ENCODE data around the gene LBP. TPM values are rescaled to one million over a fixed set of nuclear protein-coding genes. Genes with fewer than 3 reads are reported as not detected.
"Not testable (repeated sequence)": the region's sequence is repeated elsewhere in the genome, so short reads cannot be mapped to it uniquely, and the experiment has no call there.

Gene LBP
- total RNA-seq, 1 donor, result not detected

DNA sequence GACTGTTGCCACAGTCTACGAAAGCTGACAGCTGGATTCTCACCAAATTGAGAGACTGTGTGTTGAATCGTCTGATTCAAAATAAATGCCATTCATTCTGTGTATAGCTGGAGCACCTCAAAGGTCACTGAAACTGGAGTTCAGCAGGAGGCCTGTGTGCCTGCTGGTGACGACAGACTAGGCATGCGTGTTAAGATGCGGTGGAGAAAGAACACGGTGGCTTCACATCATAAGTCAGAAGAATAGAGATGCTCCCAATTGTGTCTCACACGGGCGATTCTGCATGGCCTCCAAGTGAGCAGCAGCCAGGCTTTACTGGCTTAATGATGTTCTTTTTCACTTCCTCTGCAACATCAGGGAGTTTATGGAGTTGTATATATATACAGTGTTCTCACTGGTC, 56.5 kb downstream of the LBP start:
- no peak for DNase-seq (ENCODE audit: low read depth)
- H3K4me3 ChIP-seq (ENCODE audit: low read depth, low read length), result no peak overlapping the region
- no peak for TF ChIP-seq CTCF (IDR thresholded peaks at IDR 0.05; ENCODE audit: insufficient read depth, low read depth, low read length)

GRCh38 chr20:38404016-38404415, 57.7 kb downstream of the LBP start:
- no peak overlapping the region for H3K4me3 ChIP-seq (ENCODE audit: low read depth, low read length)
- no peak for TF ChIP-seq CTCF (IDR thresholded peaks at IDR 0.05; ENCODE audit: insufficient read depth, low read depth, low read length)
- DNase-seq (ENCODE audit: low read depth), result no peak

DNA sequence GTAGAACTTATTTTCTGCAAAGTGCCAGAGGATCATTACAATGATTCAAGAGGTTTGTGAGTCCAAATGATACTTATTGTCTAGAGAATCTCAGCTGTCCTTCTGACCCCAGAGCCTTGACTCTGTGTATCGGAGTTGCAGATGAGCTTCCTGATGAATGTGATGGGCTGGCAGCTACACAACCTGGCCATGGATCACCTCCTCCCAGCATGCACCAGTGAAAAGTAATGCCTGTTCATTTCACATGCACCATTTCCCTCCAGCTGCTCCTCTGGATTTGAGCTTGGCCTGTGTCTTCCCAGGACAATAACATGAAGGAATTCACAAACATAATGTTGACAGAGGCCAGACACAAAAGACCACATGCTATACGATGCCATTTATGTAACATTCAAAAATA, 58.9 kb downstream of the LBP start:
- DNase-seq (ENCODE audit: low read depth), result no peak
- TF ChIP-seq CTCF (IDR thresholded peaks at IDR 0.05; ENCODE audit: insufficient read depth, low read depth, low read length), result no peak
- no peak overlapping the region for H3K4me3 ChIP-seq (ENCODE audit: low read depth, low read length)

- TF ChIP-seq CTCF (IDR thresholded peaks at IDR 0.05; ENCODE audit: insufficient read depth, low read depth, low read length), result no peak
- H3K4me3 ChIP-seq (ENCODE audit: low read depth, low read length), result no peak overlapping the region
- DNase-seq (ENCODE audit: low read depth), result no peak
These were observed 60.2 kb downstream of the LBP start for GRCh38 chr20:38406476-38406875.

- no peak overlapping the region for H3K4me3 ChIP-seq (ENCODE audit: low read depth, low read length)
- no peak for DNase-seq (ENCODE audit: low read depth)
- no peak for TF ChIP-seq CTCF (IDR thresholded peaks at IDR 0.05; ENCODE audit: insufficient read depth, low read depth, low read length)
These were observed 61.0 kb downstream of the LBP start for GRCh38 chr20:38407321-38407720.

DNA sequence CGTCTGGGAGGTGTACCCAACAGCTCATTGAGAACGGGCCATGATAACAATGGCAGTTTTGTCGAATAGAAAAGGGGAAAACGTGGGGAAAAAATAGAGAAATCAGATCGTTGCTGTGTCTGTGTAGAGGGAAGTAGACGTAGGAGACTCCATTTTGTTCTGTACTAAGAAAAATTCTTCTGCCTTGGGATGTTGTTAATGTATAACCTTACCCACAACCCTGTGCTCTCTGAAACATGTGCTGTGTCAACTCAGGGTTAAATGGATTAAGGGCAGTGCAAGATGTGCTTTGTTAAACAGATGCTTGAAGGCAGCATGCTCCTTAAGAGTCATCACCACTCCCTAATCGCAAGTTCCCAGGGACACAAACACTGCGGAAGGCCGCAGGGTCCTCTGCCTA, 61.5 kb downstream of the LBP start:
- not testable (repeated sequence) for H3K4me3 ChIP-seq (ENCODE audit: low read depth, low read length); DNase-seq (ENCODE audit: low read depth)

GRCh38 chr20:38412877-38413577, 66.7 kb downstream of the LBP start:
- TF ChIP-seq CTCF (IDR thresholded peaks at IDR 0.05; ENCODE audit: insufficient read depth, low read depth, low read length), result no peak
- no peak overlapping the region for H3K4me3 ChIP-seq (ENCODE audit: low read depth, low read length)
- DNase-seq (ENCODE audit: low read depth), result no peak
